Ovary (tissue), 9 donors: ENCODE measurements around the gene CRTC3. TPM values are rescaled to one million over a fixed set of nuclear protein-coding genes. Genes with fewer than 3 reads are reported as not detected.

Source experiments
- DNase-seq, 5 donors: peaks; one replicate each; pipeline ENCODE4 v3.0.0-alpha.2; 2019 to 2020
- H3K27ac ChIP-seq, 2 donors: fragments of 200-600 bp; one replicate each; pipeline versions ENCODE4 v1.5.1 to v1.8.0; 2019 to 2022
- H3K27me3 ChIP-seq: fragments of 200-600 bp; one replicate; pipeline ENCODE4 v1.8.0; 2022
- H3K36me3 ChIP-seq: fragments of 200-600 bp; sonication (generic); one replicate; pipeline ENCODE4 v1.5.1; 2019
- H3K4me1 ChIP-seq: one replicate; pipeline ENCODE4 v1.8.1; 2013; ENCODE audit warnings: mild to moderate bottlenecking, moderate library complexity; ENCODE audit not compliant: insufficient read depth
- H3K4me3 ChIP-seq: fragments of 200-600 bp; sonication (generic); one replicate; pipeline ENCODE4 v1.5.1; 2017
- H3K9me3 ChIP-seq, 2 donors: fragments of 200-600 bp in 1 of 2; sonication (generic) in 1 of 2; one replicate each; pipeline versions ENCODE4 v1.5.1 to v1.8.1; 2013 to 2019; ENCODE audit warnings: mild to moderate bottlenecking in 1 of 2, moderate library complexity in 1 of 2
- CTCF ChIP-seq, 3 donors: fragments of 450-650 bp in 2 of 3; fragments of 200-600 bp in 1 of 3; IDR thresholded peaks; one replicate each; pipeline versions ENCODE4 v1.5.1 to v1.8.0; 2016 to 2022; ENCODE audit warnings: antibody characterized with exemption in 3 of 3, mild to moderate bottlenecking in 1 of 3
- EP300 ChIP-seq: sonication (generic); formaldehyde crosslinking; IDR thresholded peaks from one replicate; pipeline ENCODE4 v1.6.1; 2017; ENCODE audit warnings: antibody characterized with exemption
- POLR2A ChIP-seq: fragments of 450-650 bp; IDR thresholded peaks from one replicate; pipeline ENCODE4 v1.6.1; 2017; ENCODE audit warnings: antibody characterized with exemption, mild to moderate bottlenecking, moderate library complexity
- WGBS, 3 donors: extraction: QIAGEN DNeasy Blood & Tissue Kit in 1 of 3; methylation state at CpG; one replicate each; pipeline versions ENCODE4 v1.1.5 to v1.1.7; 2013 to 2017; 5-methylcytosine and 5-hydroxymethylcytosine counted together
- intact Hi-C, 4 donors: fragments of 100-400 bp; cut with DNase I; formaldehyde crosslinking; loops; one replicate each; pipeline versions ENCODE4 v1.11.0 to v1.15.1; 2022 to 2023
- polyA plus RNA-seq, 2 donors: library from polyadenylated mRNA; stranded (reverse); fragments of 200-250 nt in 1 of 2; fragments of 350-450 nt in 1 of 2; fragmentation: Illumina TruSeq in 1 of 2; extraction: RNeasy Lipid Tissue Mini Kit (QIAGEN cat#74804) in 1 of 2; gene quantifications; one replicate each; pipeline ENCODE4 v1.2.3, GENCODE V29; 2013 to 2014
- total RNA-seq, 7 donors: library from RNA; depleted of rRNA in 2 of 7; stranded (reverse); fragments of >200 nt in 2 of 7; fragmentation: NEBNext Ultra II Directional in 3 of 7; extraction: Animal tissue kit (Norgen Biotek cat#: 25700) in 3 of 7; gene quantifications; one replicate each; pipeline versions ENCODE4 v1.1.0 to v1.2.4, GENCODE V29; 2016 to 2023
- donor health status: DM: no; HTN: no; CAD: no; lungs with moderate emphysema.
- donor health status: DM: no; HTN: no; CAD: no.
- donor health status: Bipolar disorder and iron deficiency.
- donor health status: DM: yes; HTN: yes; CAD: no.
- donor health status: DM: no; HTN: no; CAD: no.
- donor health status: DM: yes; HTN: yes; CAD: no.

CRTC3 gene
- total and polyA plus RNA-seq, 9 donors, result 36.9 to 106 (median 85.4) TPM

DNA sequence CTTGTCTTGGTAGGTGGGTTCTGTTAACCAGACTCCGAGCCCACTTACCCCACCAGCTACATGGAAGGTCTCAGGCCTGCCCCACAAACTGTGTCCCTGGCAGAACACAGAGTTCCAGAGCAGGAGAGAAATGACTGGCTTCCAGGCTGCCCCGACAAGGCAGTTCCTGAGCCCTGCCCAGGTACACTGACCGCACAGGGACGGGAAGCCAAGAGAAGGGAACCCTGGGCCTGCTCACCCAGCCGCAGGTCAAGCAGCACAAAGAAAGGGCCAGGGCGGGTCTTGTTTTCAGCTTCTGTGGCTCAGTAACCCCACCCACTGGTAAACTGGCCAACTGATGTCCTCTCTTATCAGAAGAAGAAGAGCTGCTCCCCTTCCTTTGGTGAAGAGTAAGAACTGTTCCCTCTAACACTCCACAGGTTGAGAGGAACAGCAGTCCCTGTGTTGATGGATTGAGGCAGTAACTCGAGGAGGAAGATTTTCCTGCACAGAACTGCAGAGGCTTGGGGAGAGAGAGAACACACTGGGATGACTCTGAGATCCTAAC, 68.4 kb downstream of the CRTC3 start:
- peak overlapping the region in 1 of 2 donors; percentile 62 for H3K27ac ChIP-seq
- intact Hi-C loops, result no loop called here
- peak in 4 of 5 donors; percentile 57 to 71 (median 65) for DNase-seq
- no peaks in the 10 kb centered on the region for H3K9me3 ChIP-seq
- H3K36me3 ChIP-seq, result no peaks in the 10 kb centered on the region
- H3K27me3 ChIP-seq, result no peaks in the 10 kb centered on the region
- WGBS, 3 donors, result 42 to 48% (median 42%) methylated on average over 7 of the region's 7 CpGs
- peaks cover 22% of the 10 kb centered on the region for H3K4me1 ChIP-seq
- TF ChIP-seq POLR2A, result no peak
- TF ChIP-seq CTCF (IDR thresholded peaks at IDR 0.05), result no peak
- TF ChIP-seq EP300, result no peak
- H3K4me3 ChIP-seq, result no peak overlapping the region

GRCh38 chr15:90598679-90599078, 69.0 kb downstream of the CRTC3 start:
- intact Hi-C loops, result no loop called here
- WGBS, 3 donors, result 94 to 96% (median 95%) methylated on average over 10 of the region's 10 CpGs

GRCh38 chr15:90599116-90599515, 69.4 kb downstream of the CRTC3 start:
- intact Hi-C loops, result no loop called here
- no peak overlapping the region for H3K4me3 ChIP-seq
- no peaks in the 10 kb centered on the region for H3K27me3 ChIP-seq
- H3K9me3 ChIP-seq, result no peaks in the 10 kb centered on the region
- no peak overlapping the region for H3K27ac ChIP-seq
- TF ChIP-seq CTCF (IDR thresholded peaks at IDR 0.05) (no peak), POLR2A (no peak), EP300 (no peak)
- peaks cover 22% of the 10 kb centered on the region for H3K4me1 ChIP-seq
- WGBS, 3 donors, result 81 to 92% (median 89%) methylated on average over 4 of the region's 4 CpGs
- no peak for DNase-seq
- H3K36me3 ChIP-seq, result no peaks in the 10 kb centered on the region

More at GRCh38 chr15:90598679-90599078, 69.0 kb downstream of the CRTC3 start:
- peaks cover 22% of the 10 kb centered on the region for H3K4me1 ChIP-seq
- no peak for DNase-seq
- TF ChIP-seq POLR2A (no peak), CTCF (IDR thresholded peaks at IDR 0.05) (no peak), EP300 (no peak)
- H3K27ac ChIP-seq, result peak overlapping the region in 1 of 2 donors; percentile 62
- H3K4me3 ChIP-seq, result no peak overlapping the region
- H3K36me3 ChIP-seq, result no peaks in the 10 kb centered on the region
- no peaks in the 10 kb centered on the region for H3K27me3 ChIP-seq
- no peaks in the 10 kb centered on the region for H3K9me3 ChIP-seq

GRCh38 chr15:90599644-90600043, 69.9 kb downstream of the CRTC3 start:
- Histone ChIP-seq H3K27ac (no peak overlapping the region), H3K9me3 (no peaks in the 10 kb centered on the region), H3K4me1 (peaks cover 22% of the 10 kb centered on the region), H3K27me3 (no peaks in the 10 kb centered on the region), H3K36me3 (no peaks in the 10 kb centered on the region), H3K4me3 (no peak overlapping the region)
- no peak for TF ChIP-seq CTCF (IDR thresholded peaks at IDR 0.05)
- no peak for TF ChIP-seq EP300
- TF ChIP-seq POLR2A, result no peak
- intact Hi-C loops, result loop anchor here in 2 of 4 donors (10.0 kb wide), 1 partner anchor 65 kb away; no protein-coding TSS in a partner anchor
- WGBS, 3 donors, result 84 to 86% (median 84%) methylated on average over 6 of the region's 6 CpGs
- no peak for DNase-seq
